ENCODE measurements around the gene AMT.

Gene AMT, protein sequence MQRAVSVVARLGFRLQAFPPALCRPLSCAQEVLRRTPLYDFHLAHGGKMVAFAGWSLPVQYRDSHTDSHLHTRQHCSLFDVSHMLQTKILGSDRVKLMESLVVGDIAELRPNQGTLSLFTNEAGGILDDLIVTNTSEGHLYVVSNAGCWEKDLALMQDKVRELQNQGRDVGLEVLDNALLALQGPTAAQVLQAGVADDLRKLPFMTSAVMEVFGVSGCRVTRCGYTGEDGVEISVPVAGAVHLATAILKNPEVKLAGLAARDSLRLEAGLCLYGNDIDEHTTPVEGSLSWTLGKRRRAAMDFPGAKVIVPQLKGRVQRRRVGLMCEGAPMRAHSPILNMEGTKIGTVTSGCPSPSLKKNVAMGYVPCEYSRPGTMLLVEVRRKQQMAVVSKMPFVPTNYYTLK

DNA sequence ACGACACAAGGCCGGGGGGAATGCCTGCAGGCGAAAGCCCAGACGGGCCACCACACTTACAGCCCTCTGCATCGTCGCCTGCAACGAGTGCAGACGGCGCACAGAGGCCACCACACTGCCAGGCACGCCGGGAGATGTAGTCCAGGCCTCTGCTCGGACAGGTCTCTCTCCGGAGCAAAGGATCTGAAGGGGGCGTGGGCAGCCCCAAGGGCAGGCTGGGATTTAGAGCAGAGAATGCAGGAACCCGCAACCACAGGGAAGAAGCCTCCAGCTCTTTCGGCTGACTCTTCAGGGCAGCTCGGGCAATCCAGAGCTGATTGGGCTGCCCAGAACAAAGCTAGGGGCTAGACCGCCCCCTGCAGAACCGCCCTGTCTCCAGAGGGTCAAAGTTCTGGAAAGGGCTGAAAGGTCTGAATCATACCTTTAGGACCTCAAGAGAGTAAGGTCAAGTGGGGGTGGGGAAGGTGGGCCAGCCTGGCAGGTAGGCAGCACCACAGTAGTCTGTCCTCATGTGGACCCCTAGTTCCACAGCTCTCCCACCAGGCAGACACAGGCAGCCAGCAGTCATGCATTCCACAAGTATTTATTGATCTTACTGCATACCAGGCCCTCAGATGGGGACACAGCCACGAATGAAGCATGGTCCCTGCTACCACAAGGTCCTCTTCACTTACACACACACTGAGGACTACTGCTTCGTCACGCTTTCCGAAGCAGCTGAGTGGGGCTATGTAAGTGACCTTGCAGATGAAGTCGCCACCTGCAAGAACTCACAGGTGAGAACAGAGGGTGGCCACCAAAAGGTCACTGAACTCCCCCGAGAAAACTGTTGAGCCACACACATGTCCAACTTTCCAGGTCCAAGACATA is at the start of gene AMT:
AMT (minus strand) TSS at position 95 of the 870 bp plus-strand sequence; CDS start at position 72, 23 bp downstream.
- no peak for DNase-seq

DNA sequence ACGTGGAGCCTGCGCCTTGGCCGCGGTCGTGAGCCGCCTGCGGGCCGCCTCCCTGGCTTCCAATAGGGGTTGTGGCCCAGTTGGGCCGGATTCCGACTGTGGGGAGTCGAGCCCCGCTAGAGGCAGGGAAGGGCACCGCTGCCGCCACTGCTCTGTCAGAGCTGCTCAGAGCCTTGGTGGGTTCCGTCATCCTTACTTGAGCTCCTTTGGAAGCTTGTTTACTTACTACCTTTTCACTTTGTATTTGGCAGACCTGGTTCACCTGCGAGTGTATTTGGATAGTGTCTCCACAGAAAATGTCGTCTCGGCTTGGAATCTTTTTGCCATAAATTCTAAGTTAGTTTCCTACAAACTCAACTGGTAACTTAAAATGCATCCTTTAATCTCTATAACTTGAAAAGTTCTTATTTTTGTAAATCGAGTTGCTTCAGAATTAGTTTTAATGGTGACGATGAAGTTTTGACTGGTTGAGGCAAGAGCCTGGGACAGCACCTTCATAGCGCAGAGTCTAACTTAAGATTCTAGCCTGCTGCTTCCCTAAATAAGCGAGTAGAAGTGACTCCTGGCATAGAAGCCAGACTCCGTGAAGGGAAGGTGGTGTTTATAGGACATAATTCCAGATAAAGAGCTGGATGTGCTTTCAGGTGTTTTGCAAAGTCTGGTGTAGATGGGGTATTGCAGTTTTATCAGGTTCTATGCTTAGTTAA is 48.6 kb upstream of the AMT start:
- DNase-seq = no peak

DNA sequence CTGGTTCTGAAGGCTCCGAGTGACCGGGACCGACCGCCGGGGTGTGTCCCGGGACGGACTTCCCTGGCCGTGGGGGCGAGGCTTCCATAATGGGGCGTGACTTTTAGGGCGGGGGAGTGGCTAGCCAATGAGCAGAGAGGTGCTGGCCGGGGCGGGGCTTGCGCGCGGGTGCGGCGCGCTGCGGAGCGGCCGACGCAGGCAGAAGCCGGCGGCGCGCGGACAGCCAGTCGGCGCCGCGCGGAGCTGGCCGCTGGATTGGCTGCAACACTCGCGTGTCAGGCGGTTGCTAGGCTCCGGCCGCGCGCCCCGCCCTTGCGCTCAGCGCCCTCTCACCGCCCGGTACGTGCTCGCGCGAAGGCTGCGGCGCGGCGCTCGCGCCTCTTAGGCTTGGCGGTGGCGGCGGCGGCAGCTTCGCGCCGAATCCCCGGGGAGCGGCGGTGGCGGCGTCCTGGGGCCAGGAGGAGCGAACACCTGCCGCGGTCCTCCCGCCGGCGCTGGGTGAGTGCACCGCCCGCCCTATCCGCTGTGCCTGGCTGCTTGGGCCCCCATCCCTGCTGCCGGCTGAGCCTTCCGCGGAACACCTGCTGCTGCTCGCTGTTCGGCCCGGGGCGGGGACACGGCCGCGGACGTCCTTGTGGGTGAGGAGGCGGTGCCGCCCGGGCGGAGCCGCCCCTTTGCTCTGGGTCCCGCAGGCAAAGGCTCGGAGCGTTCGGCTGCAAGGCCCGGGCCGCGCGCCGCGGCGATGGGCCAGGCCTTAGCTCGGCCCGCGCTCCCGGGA is 47.9 kb upstream of the AMT start, which contains the start of gene DAG1:
DAG1 (plus strand) TSS at position 332 of the 778 bp plus-strand sequence. CDS start 40,268 bp downstream, outside the sequence.
- peak; percentile 95 to 96 for DNase-seq

DNA sequence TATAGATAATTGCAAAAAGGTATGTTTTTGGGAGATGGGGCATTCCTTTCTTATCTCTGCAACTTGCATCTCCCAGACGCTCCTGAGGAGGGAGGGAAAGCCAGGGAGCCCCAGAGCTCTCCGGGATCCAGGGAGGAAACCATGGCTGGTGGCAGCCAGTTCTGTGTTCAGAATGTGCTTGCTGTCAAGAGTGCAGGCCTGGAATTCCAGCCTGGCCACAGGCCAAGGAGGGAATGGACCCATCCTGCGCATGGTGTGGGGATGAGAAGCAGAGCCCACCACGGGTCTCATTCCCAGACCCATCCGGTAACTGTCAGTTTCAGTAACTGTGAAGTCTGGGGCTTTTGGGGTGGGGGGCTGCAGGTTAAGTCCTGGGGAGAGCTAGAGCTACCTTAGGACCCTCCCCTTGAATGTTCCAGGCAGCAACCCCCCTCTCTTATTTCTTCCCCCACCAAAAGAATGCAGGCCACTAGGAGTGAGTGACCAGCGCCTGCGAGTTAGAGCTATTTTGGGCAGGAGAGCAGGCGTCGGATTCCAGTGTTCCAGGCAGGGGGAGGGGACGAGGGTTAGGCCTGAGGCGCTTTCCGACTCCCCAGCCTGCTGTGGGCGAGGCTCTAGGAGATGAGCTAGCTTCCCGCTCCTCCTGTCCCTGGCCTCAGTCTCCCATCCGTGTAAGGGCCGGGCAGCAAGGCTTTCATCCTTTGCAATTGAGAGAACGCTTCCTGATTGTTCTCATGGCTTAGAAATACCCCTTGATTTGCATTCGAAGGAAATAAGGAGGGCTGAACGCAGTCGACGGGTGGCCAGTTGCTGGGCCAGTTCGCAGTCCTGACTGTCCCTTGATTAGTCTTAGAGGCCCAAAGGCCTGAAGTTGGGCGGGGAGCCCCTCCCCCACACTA is 47.0 kb upstream of the AMT start:
- no peak for DNase-seq

DNA sequence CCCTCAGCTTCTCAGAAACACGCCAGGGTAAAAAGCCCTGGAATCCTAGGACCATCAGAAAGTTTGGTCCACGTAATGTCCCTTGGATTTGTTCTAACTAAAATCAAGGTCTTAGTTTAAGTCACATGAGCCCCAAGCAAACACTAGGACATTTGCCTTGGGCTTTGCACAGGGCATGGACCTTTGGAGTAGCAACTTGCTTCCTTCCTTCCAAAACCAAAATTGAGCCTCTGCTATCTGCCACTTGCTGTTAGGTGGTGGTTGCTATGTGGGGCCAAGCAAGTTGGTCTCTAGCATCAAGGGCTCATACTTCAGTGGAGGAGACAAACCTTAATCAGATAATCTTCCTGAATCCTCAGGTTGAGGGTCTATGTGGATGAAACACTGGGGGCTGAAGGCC is 43.8 kb upstream of the AMT start:
- DNase-seq = no peak

DNA sequence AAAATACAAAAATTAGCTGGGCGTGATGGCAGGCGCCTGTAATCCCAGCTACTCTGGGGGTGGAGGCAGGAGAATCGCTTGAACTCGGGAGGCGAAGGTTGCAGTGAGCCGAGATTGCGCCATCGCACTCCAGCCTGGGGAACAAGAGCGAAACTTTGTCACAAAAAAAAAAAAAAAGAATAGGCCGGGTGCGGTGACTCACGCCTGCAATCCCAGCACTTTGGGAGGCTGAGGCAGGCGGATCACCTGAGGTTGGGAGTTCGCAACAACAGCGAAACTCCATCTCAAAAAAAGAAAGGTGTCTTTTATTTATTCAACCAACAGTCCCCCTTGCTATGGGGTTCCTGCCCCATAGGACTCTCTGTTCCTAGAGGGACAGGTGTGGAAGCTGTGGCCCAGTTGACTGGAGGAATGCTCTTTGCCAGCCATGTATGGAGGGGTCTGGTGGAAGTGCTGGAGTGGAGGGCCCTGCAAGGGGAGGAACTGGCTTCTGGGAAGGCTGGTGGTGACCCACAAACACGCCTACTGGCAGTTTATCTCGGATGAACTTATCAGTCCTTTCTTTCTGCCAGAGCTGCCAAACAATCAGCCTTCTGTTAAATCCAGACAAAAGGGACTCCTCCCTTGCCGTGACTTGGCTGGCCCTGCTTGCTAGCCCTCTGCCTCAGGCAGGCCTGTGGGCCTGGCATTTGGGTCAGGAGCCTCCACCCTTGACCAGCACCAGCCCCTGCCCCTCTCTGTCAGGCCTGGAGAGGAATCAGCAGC is 43.2 kb upstream of the AMT start:
- DNase-seq = peak in 1 of 2 donors; percentile 25

DNA sequence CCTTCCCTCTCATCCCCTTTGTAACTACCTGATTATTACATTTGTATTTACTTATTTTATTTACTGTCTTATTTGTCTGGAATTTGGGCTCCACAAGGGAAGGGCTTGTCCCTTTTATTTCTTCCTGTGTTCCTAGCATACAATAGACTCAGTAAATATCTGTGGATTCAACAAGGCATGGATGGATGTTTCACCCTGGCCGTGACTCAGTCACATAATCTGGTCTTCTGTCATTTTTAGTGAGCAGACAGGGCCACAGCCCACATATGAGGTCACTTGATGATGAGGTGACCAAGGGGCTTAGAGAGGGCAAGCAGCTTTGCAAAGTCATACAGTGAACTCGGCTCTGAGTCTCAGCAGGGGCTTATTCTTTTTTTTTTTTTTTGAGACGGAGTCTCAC is 39.9 kb upstream of the AMT start:
- DNase-seq = no peak

DNA sequence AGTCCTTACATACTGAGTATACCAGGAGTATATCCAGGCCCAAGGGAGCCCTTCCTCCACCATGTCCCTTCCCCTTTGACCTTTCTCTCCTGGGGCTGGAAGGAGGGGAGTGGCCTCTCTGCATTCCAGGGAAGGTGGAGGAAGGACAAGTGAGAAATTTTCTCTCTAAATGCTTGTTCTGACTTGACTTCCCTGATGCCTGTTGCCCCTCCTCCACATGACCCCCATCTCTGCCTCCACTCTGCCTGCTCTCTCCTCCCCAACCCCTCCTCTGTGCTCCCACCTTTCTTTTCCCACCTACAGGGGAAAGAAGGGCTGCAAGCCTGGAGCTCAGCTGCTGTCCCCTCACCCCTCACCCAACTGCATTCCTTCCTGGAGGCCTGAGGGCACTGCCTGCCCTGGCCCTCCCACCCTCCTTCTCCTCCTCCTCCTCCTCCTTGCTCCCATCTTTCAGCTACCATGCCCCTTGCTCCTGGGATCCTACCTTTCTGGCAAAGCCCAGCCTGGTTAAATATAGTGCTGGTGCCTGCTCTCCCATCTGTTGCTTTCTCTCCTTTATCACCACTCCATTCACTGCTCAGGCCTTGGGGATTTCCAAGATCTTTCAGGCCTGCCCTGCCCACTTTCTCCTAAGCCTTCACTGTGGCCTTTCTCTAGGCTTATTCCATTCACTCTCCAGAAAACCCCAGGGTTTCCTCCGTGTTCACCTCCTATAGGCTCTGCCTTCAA is 39.3 kb upstream of the AMT start:
- no peak for DNase-seq

DNA sequence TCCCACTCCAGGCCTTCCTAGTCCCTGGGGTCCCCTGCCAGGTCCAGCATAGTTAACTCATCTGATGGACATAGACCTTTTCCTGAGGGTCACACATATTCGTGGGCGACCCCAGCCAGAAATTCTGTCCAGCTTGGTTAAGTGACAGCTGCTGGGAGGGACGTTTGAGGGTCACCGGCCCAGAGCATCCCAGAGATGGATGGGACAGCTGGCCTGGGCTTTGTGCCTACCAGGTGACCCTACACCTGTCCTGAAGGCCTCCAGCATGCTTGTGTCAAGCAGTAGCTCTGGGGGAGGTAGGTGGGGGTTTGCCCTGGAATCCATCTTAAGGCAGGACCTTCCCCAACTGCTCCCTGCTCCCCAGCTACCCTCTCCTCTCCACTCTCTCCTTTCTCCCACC is 38.7 kb upstream of the AMT start:
- no peak for DNase-seq

DNA sequence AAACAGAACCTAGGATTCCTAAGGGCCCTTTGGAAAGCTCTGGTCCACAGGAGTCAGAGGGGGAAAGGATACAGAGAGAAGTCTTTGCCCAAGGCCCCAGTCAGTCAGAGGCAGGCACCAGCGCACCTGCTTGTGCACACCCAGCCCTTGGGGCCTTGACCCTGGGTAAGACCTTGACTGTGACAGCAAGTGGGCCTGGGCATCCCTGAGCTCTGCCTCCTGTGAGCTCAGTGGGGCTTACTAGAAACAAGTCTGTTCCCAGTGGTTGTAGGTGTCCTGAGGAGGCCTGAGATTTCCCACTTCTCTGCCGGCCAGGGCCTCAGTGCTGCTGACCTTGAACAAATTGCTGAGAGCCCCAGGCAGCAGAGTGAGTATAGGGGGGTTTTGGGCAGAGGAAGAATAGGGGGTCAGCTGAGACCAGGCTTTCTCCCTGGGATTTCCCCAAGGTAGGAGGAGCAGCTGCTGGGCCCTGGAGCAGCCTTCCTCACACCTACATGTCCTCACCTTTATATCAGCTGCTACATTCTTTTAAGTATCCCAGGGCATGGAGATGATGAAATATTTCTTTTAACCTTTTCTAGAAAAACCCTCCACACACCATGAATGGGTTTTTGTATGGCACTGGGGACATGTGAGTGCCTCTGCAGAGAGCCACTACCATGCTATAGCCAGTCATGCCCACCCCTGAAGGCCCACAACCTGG is 38.1 kb upstream of the AMT start:
- DNase-seq = no peak

DNA sequence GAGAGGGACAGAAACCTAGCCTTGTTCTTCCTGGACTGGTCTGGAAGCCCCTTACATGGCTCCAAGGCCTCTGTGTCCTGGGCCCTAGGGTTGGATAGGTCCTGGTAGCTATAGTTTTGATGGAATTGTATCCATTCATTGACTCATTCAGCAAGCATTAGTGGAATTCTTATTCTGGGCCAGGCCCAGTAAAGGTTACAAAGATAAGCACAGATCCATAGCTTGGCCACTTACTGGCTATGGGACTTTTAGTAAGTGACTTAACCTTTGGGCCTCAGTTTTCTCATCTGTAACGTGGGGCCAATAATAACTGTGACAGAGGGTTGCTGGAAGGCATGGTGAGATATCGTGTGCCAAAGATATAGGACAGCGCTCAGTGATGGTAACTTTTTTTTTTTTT is 34.2 kb upstream of the AMT start:
- DNase-seq = no peak

DNA sequence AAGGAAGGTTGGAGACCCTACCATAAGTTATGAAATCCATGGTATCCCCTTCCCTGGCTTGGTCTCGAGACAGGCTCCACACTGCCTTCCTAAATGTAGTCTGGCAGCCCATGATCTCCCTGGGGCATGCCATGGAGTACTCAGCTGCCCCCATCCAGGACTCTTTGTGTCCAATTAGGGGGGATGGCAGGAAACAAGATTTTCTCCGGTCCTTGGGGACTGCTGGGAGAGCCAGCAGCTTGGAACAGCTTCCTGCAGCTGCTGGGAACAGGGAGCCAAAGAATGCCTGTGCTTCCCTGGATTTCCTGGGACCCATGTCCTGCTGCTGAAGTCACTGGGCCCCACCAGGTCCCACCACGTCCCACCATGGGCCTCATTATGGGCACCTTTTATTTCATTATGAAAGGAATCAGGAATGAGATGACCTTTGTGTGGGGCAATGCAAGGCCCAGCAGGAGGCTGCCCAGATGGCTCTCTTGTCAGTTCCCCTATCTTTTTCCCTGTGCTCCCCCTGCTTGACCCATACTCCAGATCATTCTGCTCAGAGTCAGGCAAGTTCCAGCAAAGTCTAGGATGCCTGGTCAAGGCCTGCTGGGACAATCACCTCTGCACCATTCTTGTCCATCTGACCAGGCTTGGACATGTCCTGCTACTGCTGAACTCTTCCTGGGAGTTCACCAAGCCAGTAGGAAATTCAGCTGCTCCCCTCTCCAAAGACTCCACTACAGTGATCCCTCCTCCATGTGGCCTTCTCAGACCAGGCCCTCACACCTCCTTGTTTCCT is 32.8 kb upstream of the AMT start:
- DNase-seq = no peak

DNA sequence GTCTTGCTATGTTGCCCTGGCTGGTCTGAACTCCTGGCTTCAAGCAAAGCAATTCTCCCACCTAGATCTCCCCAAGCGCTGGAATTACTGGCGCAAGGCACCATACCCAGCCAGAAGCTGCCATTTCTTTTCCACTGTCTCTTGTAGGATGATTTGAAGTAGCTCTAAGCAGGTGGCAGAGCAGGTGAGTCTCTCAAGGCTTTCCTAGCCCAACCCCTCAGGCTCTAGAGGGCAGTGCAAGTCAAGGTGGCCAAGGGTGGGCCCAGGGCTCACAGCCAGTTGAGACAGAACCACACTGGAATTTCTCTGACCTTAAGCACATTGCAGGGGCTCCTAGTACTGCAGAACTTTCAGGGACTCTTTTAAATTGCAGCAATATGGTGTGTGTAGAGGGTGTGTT is 32.2 kb upstream of the AMT start:
- no peak for DNase-seq

DNA sequence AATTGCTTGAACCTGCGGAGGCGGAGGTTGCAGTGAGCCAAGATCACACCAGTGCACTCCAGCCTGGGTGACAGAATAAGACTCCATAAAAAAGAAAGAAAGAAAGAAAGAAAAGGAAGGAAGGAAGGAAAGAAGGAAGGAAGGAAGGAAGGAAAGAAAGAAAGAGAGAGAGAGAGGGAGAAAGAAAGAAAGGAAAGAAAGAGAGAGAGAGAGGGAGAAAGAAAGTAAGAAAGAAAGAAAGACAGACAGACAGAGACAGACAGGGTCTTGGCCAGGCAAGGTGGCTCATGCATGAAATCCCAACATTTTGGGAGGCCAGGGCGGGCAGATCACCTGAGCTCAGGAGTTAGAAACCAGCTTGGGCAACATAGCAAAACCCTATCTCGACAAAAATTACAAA is 31.3 kb upstream of the AMT start:
- no peak for DNase-seq

DNA sequence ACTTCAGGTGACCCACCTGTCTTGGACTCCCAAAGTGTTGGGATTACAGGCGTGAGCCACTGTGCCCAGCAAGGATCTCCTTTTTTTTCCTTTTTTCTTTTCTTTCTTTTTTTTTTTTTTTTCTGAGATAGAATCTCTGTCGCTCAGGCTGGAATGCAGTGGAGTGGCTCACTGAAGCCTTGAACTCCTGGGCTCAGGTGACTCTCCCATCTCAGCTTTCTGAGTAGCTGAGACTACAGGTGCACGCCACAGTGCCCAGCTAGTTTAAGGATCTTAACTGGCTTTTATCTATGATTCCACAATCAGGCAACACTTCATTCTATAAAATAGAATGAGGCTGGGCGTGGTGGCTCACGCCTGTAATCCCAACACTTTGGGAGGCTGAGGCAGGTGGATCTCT is 23.1 kb upstream of the AMT start:
- DNase-seq = no peak

DNA sequence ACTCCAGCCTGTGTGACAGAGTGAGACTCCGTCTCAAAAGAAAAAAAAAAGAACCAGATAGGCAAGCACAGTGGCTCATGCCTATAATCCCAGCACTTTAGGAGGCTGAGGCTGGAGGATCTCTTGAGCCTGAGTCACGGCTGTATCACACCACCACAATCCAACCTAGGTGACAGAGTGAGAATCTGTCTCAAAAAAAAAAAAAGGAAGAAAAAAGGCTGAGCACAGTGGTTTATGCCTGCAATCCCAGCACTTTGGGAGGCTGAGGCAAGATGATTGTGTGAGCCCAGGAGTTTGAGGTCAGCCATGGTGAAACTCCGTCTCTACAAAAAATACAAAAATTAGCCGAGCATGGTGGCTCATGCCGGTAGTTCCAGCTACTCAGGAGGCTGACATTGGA is 12.5 kb upstream of the AMT start:
- no peak for DNase-seq

DNA sequence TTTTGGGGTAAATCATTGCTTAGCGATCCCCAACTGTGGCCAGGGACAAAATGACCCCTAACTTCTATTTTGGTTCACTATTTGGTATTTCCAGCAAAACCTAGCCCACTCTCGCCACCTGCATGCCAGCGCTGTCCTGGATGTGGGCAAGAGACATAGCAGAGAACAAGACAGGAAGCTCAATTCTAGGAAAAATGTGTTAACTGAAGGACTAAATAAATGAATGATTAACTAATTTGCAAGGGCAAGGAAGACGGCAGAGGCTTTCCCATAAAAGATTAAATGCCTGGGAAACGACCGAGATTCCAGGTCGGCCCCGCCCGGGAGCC is 6.4 kb upstream of the AMT start:
- no peak for DNase-seq

DNA sequence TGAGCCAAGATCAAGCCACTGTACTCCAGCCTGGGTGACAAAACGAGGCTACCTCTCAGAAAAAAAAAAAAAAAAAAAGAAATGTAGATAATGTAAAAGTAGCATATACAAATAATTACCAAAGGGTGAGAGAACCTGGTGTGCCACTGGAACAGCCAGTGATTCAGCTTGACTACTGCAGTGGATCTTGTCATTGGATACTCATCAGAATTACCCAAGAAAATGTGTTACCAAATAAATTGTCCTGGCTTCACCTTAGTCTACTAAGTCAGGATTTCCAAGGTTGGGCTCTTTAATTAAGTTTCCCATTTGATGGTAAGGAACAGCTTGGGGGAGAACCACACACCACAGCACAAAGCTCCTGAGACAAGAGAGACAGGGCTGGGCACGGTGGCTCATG is 5.3 kb upstream of the AMT start:
- DNase-seq = no peak

DNA sequence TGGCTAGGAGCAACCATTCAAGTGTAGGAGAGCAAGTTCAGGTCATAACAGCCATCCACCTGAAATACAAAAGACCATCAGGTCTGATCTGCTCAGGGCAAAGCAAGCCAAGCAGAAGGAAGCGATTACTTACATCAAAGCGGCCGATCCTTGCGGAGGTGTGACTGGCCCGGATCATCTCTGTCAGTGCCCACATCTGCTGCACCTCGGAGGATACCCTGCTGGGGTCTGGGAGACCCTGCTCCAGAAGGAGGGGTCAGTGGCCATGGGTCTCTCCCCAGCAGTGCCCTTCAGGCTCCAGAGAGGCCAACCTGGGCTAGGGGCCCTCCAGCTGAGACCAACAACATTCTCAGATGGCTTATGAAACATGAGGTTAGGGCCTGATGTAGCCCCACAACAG is 2.5 kb upstream of the AMT start:
- DNase-seq = no peak

Data from CD4-positive, alpha-beta T cell treated with Interleukin-4 for 1 hour (primary cell).